ENCODE measurements around the gene RFX2.

Gene RFX2

GRCh38 chr19:5971714-5972354 is 138.5 kb downstream of the RFX2 start:
- H3K4me3 ChIP-seq (ENCODE audit: insufficient read depth, low read length, poor library complexity, severe bottlenecking) = no peak overlapping the region
- H3K36me3 ChIP-seq (ENCODE audit: low read length) = no peaks in the 10 kb centered on the region
- no peak overlapping the region for H3K27ac ChIP-seq (ENCODE audit: low read depth, low read length)
- H3K4me2 ChIP-seq (ENCODE audit: low read depth, low read length, poor library complexity, severe bottlenecking) = no peak overlapping the region
- no peak overlapping the region for H3K9ac ChIP-seq (ENCODE audit: low read length)
- no peaks in the 10 kb centered on the region for H3K9me3 ChIP-seq (ENCODE audit: insufficient read depth, low read length)
- no peak overlapping the region for H2AFZ ChIP-seq (ENCODE audit: low read depth, low read length, severe bottlenecking)
- no peak for TF ChIP-seq EZH2phosphoT487 (conservative IDR thresholded peaks at IDR 0.05; ENCODE audit: low read length)
- TF ChIP-seq, protein P1, sequence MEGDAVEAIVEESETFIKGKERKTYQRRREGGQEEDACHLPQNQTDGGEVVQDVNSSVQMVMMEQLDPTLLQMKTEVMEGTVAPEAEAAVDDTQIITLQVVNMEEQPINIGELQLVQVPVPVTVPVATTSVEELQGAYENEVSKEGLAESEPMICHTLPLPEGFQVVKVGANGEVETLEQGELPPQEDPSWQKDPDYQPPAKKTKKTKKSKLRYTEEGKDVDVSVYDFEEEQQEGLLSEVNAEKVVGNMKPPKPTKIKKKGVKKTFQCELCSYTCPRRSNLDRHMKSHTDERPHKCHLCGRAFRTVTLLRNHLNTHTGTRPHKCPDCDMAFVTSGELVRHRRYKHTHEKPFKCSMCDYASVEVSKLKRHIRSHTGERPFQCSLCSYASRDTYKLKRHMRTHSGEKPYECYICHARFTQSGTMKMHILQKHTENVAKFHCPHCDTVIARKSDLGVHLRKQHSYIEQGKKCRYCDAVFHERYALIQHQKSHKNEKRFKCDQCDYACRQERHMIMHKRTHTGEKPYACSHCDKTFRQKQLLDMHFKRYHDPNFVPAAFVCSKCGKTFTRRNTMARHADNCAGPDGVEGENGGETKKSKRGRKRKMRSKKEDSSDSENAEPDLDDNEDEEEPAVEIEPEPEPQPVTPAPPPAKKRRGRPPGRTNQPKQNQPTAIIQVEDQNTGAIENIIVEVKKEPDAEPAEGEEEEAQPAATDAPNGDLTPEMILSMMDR (IDR thresholded peaks at IDR 0.05; ENCODE audit: insufficient read depth, low read length, poor library complexity, severe bottlenecking) = no peak
- no peaks in the 10 kb centered on the region for H3K27me3 ChIP-seq (ENCODE audit: low read length)
- no peaks in the 10 kb centered on the region for H3K9me2 ChIP-seq (replicated peaks; ENCODE audit: insufficient read depth, low read length)
- H4K20me1 ChIP-seq (ENCODE audit: low read depth, low read length) = peaks cover 19% of the 10 kb centered on the region; the same call in 1 of the 2 replicates
- peaks cover 99% of the 10 kb centered on the region for H3K79me2 ChIP-seq (ENCODE audit: insufficient read depth, low read length)
- no peaks in the 10 kb centered on the region for H3F3A ChIP-seq (ENCODE audit: insufficient read depth)

GRCh38 chr19:5969476-5969875 is 140.8 kb downstream of the RFX2 start:
- H3K27me3 ChIP-seq (ENCODE audit: low read length) = no peaks in the 10 kb centered on the region
- H3K9me2 ChIP-seq (replicated peaks; ENCODE audit: insufficient read depth, low read length) = no peaks in the 10 kb centered on the region
- H3K9me3 ChIP-seq (ENCODE audit: insufficient read depth, low read length) = no peaks in the 10 kb centered on the region
- H3K27ac ChIP-seq (ENCODE audit: low read depth, low read length) = no peak overlapping the region
- TF ChIP-seq, protein P1 (IDR thresholded peaks at IDR 0.05; ENCODE audit: insufficient read depth, low read length, poor library complexity, severe bottlenecking) = no peak
- no peak for TF ChIP-seq EZH2phosphoT487 (conservative IDR thresholded peaks at IDR 0.05; ENCODE audit: low read length)
- H2AFZ ChIP-seq (ENCODE audit: low read depth, low read length, severe bottlenecking) = no peak overlapping the region
- peaks cover 99% of the 10 kb centered on the region for H3K79me2 ChIP-seq (ENCODE audit: insufficient read depth, low read length)
- no peak overlapping the region for H3K4me2 ChIP-seq (ENCODE audit: low read depth, low read length, poor library complexity, severe bottlenecking)
- H4K20me1 ChIP-seq (ENCODE audit: low read depth, low read length) = peaks cover 32% of the 10 kb centered on the region; the same call in 1 of the 2 replicates
- no peak overlapping the region for H3K4me3 ChIP-seq (ENCODE audit: insufficient read depth, low read length, poor library complexity, severe bottlenecking)
- no peaks in the 10 kb centered on the region for H3F3A ChIP-seq (ENCODE audit: insufficient read depth)
- no peaks in the 10 kb centered on the region for H3K36me3 ChIP-seq (ENCODE audit: low read length)
- no peak overlapping the region for H3K9ac ChIP-seq (ENCODE audit: low read length)

DNA sequence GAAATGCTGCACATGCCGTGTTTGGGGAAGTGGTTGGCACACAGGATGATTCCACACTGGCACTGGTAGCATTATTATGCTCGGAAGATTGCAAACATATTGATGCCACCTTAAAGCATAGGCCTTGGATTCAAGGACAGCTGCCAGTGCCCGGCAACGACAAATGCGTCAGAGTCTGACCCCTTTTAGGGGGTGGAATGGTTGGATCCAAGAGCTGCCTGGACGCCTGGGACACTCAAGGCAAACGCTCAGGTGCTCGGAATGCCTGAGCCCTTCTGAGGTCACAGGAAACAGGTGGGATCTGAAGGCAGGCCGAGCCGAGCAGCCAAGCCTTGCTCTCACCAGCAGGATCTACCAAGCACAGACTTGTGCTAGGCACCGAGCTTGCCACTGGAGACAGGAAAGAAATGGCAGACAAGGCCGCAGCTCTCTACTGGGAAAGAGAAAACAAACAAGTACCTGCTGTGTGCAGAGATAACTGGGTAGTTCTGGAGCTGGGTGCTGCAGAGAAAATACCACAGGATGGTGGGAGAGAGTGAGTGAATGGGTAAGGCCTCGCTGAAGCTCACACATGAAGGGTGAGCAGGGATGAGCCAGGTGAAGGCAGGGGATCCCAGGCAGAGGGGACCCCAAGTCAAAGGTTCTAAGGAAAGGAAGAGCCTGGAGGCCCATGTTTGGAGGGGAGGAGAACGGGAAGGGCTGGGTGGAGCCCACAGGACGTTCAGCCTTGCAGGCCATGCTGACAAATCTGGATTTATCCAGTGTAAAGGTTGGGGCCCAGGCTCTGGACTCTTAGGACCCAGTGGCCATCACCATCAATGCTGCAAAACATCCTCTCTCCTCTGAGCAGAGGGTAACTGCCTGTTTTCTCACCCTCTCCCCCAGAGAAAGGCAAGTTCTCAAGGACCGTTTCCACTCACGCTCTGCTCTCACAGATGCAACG is 141.6 kb downstream of the RFX2 start:
- peak overlapping the region; percentile 24 for H3K4me2 ChIP-seq (ENCODE audit: low read depth, low read length, poor library complexity, severe bottlenecking)
- no peaks in the 10 kb centered on the region for H3K9me3 ChIP-seq (ENCODE audit: insufficient read depth, low read length)
- no peak overlapping the region for H3K4me3 ChIP-seq (ENCODE audit: insufficient read depth, low read length, poor library complexity, severe bottlenecking)
- H3K27ac ChIP-seq (ENCODE audit: low read depth, low read length) = 0 out of 2 replicates have a peak overlapping the region, but pooled peaks have one; percentile 1
- TF ChIP-seq, protein P1 (IDR thresholded peaks at IDR 0.05; ENCODE audit: insufficient read depth, low read length, poor library complexity, severe bottlenecking) = no peak
- no peak for TF ChIP-seq EZH2phosphoT487 (conservative IDR thresholded peaks at IDR 0.05; ENCODE audit: low read length)
- no peaks in the 10 kb centered on the region for H3K9me2 ChIP-seq (replicated peaks; ENCODE audit: insufficient read depth, low read length)
- no peaks in the 10 kb centered on the region for H3K27me3 ChIP-seq (ENCODE audit: low read length)
- H2AFZ ChIP-seq (ENCODE audit: low read depth, low read length, severe bottlenecking) = no peak overlapping the region
- no peaks in the 10 kb centered on the region for H3F3A ChIP-seq (ENCODE audit: insufficient read depth)
- peaks cover 32% of the 10 kb centered on the region; the same call in 1 of the 2 replicates for H4K20me1 ChIP-seq (ENCODE audit: low read depth, low read length)
- H3K9ac ChIP-seq (ENCODE audit: low read length) = no peak overlapping the region; the same call in 1 of the 2 replicates
- H3K79me2 ChIP-seq (ENCODE audit: insufficient read depth, low read length) = peaks cover 99% of the 10 kb centered on the region
- H3K36me3 ChIP-seq (ENCODE audit: low read length) = no peaks in the 10 kb centered on the region
